Thoracic aorta (tissue), 2 donors: Measurements from ENCODE around the gene COL4A6. TPM values are rescaled to one million over a fixed set of nuclear protein-coding genes. Genes with fewer than 3 reads are reported as not detected.

Experiments
- ATAC-seq: fragments of 150-250 bp; one replicate; pipeline ENCODE4 v1.8.0; 2017; ENCODE audit warnings: low read depth; ENCODE audit not compliant: insufficient number of reproducible peaks, low FRiP score
- DNase-seq: peaks from one replicate; pipeline ENCODE4 v3.0.0-alpha.2; 2020; ENCODE audit warnings: low spot score
- H3K27ac ChIP-seq, 2 donors: fragments of 200-600 bp; sonication (generic); 1 replicate in 1 of 2; 2 replicates in 1 of 2; pipeline ENCODE4 v1.5.1; 2016; ENCODE audit warnings: mild to moderate bottlenecking in 2 of 2, moderate library complexity in 2 of 2
- H3K27me3 ChIP-seq: fragments of 200-600 bp; sonication (generic); replicated peaks from 2 replicates; pipeline ENCODE4 v1.6.0; 2016; ENCODE audit warnings: mild to moderate bottlenecking; ENCODE audit not compliant: insufficient read depth
- H3K36me3 ChIP-seq: fragments of 200-600 bp; sonication (generic); one replicate; pipeline ENCODE4 v1.5.1; 2016
- H3K4me1 ChIP-seq, 2 donors: fragments of 200-600 bp; sonication (generic); 1 replicate in 1 of 2; 2 replicates in 1 of 2; pipeline versions ENCODE4 v1.5.1 to v1.6.0; 2016; ENCODE audit warnings: low read depth in 2 of 2, mild to moderate bottlenecking in 1 of 2; ENCODE audit not compliant: control insufficient read depth in 1 of 2
- H3K4me3 ChIP-seq: fragments of 200-600 bp; sonication (generic); 2 replicates; pipeline ENCODE4 v1.5.1; 2016; ENCODE audit warnings: mild to moderate bottlenecking
- H3K9me3 ChIP-seq: fragments of 200-600 bp; sonication (generic); 2 replicates; pipeline ENCODE4 v1.5.1; 2016
- total RNA-seq, 2 donors: library from RNA; depleted of rRNA; stranded (reverse); fragments of >200 nt; gene quantifications; one replicate each; pipeline versions ENCODE4 v1.1.0 to v1.2.3, GENCODE V29; 2016
- TF ChIP-seq, protein P1 (sequence below): fragments of 200-600 bp; sonication (generic); IDR thresholded peaks from one replicate; pipeline ENCODE4 v1.5.1; 2019; ENCODE audit warnings: antibody characterized with exemption

COL4A6 gene
- total RNA-seq, 2 donors from 2014 or later: 1.3 to 2.2 TPM

DNA sequence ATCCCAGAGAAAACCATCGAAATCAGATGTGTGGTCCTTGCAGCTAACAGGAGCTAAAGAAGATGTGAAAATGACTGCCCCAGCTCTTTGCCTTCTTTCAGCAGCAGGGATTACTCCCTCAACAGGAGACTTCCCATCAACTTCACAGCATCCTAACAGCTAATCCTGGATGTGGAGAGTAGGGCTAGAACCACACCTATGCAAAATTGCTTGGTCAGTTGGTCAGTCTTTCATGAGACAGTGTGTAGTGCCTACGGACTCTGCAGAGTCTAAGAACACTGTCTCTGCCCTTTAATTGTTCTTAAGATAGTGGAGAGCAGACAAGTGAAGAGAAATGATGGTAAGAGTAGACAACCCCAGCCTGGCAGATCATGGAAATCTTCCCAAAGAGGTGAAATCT, 133.5 kb downstream of the COL4A6 start:
- Histone ChIP-seq H3K9me3 (no peaks in the 10 kb centered on the region), H3K27ac (no peak overlapping the region), H3K4me1 (no peaks in the 10 kb centered on the region), H3K36me3 (no peaks in the 10 kb centered on the region), H3K27me3 (no peaks in the 10 kb centered on the region), H3K4me3 (no peak overlapping the region)
- DNase-seq (no peak), ATAC-seq (no peak)
- TF ChIP-seq, protein P1, sequence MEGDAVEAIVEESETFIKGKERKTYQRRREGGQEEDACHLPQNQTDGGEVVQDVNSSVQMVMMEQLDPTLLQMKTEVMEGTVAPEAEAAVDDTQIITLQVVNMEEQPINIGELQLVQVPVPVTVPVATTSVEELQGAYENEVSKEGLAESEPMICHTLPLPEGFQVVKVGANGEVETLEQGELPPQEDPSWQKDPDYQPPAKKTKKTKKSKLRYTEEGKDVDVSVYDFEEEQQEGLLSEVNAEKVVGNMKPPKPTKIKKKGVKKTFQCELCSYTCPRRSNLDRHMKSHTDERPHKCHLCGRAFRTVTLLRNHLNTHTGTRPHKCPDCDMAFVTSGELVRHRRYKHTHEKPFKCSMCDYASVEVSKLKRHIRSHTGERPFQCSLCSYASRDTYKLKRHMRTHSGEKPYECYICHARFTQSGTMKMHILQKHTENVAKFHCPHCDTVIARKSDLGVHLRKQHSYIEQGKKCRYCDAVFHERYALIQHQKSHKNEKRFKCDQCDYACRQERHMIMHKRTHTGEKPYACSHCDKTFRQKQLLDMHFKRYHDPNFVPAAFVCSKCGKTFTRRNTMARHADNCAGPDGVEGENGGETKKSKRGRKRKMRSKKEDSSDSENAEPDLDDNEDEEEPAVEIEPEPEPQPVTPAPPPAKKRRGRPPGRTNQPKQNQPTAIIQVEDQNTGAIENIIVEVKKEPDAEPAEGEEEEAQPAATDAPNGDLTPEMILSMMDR: no peak

DNA sequence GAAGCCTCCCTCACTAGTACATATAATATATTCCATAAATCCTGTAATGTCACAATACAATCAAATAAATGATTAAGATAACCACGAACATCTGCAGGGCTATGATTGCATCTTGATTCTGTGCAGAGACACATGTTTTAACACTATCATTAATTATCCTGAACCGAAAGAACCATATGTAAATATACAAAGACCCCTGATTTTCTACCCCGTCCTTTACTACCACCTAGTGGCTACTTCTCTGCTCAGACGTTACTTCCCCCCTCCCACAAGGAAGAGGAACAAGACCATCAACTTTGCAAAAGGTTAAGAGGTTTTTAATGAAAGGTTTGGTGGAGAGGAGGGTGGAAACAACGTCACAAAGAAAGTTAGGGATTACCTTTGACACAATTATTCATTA, 134.0 kb downstream of the COL4A6 start:
- Histone ChIP-seq H3K9me3 (no peaks in the 10 kb centered on the region), H3K27me3 (no peaks in the 10 kb centered on the region), H3K4me1 (no peaks in the 10 kb centered on the region), H3K36me3 (no peaks in the 10 kb centered on the region), H3K27ac (no peak overlapping the region), H3K4me3 (no peak overlapping the region)
- DNase-seq: no peak
- ATAC-seq: no peak
- TF ChIP-seq, protein P1: no peak

DNA sequence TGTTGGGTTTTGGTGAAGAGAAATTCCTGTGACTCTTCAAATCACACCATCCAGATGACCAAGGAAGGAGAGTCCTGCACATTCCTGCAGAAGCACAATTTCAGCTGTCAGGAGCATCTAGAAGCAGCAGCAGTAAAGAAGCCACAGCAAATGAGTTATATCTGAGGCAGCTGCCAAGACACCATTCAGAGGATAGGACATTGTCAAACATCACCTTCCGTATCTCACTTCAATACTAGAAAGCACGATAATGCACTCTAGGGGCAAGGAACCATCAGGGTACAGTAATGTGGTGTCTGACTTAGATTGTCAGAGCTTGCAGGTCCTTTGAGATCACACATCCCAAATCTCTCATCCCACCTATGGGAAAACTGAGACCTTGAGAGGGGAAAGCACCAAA, 134.5 kb downstream of the COL4A6 start:
- Histone ChIP-seq H3K27me3 (no peaks in the 10 kb centered on the region), H3K4me1 (no peaks in the 10 kb centered on the region), H3K9me3 (no peaks in the 10 kb centered on the region), H3K4me3 (no peak overlapping the region), H3K36me3 (no peaks in the 10 kb centered on the region), H3K27ac (no peak overlapping the region)
- ATAC-seq: no peak
- TF ChIP-seq, protein P1: no peak
- DNase-seq: no peak

DNA sequence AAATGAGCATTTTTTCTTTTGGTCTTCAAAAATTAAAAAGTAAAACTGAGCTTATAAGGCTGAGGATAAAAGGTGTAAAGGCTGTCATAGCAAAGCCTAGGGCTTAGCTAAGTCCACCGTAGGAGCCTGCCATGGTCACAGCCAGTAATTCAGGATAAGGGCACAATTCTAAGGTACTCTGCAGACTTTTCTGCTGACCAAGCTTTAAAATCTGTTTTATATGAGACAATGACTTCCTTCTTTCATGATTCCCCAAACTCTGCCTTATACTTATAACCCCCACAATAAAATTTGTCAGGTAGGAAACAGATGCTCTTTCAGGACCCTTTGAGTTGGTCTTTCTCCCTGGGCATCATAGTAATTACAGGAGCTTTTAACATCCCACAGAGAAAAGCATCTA, 138.5 kb downstream of the COL4A6 start:
- DNase-seq (no peak), ATAC-seq (no peak)
- no peaks in the 10 kb centered on the region for H3K27me3 ChIP-seq
- TF ChIP-seq, protein P1: no peak
- H3K4me3 ChIP-seq: no peak overlapping the region
- H3K4me1 ChIP-seq: no peaks in the 10 kb centered on the region
- H3K9me3 ChIP-seq: no peaks in the 10 kb centered on the region
- H3K27ac ChIP-seq: no peak overlapping the region
- H3K36me3 ChIP-seq: no peaks in the 10 kb centered on the region

DNA sequence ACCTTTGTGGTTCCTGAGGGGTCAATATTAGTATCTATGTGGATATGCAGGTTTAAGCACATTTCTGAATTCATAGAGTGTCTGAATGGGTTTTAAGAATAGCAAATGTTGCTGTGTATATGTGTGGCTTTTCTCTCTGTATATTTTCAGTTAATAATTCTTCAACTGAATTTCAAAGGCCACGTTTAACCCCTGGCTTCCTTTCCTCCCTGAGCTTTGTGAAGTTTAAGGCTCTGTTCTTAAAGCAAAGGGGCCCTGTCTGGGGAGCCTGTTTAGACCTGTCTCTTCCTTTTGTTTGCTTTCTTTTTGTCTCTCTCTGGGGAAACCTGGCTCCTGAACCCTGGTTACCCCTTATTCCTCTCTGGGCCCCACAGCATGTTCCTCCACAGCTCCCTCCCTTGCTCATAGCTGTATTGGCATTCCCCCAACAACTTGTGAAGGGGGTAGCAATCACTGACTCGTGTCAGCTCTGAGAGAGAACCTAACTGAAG, 139.1 kb downstream of the COL4A6 start:
- Histone ChIP-seq H3K4me1 (no peaks in the 10 kb centered on the region), H3K36me3 (no peaks in the 10 kb centered on the region), H3K27me3 (no peaks in the 10 kb centered on the region), H3K9me3 (no peaks in the 10 kb centered on the region), H3K27ac (no peak overlapping the region), H3K4me3 (no peak overlapping the region)
- no peak for ATAC-seq
- TF ChIP-seq, protein P1: no peak
- DNase-seq: no peak
